ENCODE results near the gene JPH4. TPM values are rescaled to one million over a fixed set of nuclear protein-coding genes. Genes with fewer than 3 reads are reported as not detected.

JPH4 gene
- total RNA-seq, 1 donor from 2014 or later = 5.1 TPM

DNA sequence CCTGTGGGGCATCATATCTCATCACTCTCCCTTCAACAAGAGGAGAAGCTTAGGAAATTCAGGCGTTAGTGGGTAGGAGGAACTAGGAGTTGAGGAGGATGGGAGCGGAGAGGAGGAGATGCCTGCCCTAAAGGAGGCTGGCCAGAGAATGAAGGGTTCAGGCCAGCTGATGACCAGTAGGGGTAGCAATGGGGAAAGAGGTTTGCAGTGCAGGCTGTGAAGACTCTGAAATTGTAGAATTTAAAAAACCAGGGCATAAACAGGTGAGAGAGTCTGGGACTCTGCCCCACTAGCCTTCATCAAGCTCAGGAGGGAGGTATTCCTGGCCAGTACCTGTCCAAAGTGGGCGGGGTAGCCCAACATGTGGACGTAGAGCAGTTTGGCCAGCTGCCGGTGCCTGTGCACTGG is 11.8 kb downstream of the JPH4 start:
- peaks cover 38% of the 10 kb centered on the region for H3K36me3 ChIP-seq
- H3K27me3 ChIP-seq (ENCODE audit: low read depth) = no peaks in the 10 kb centered on the region
- DNase-seq (no peak), ATAC-seq (peak; percentile 23 to 58)
- peak overlapping the region; percentile 79 for H3K4me3 ChIP-seq
- H3K9me3 ChIP-seq = no peaks in the 10 kb centered on the region
- intact Hi-C loops (cut with DNase I) = loop anchor here (10.0 kb wide), 1 partner anchor 92 kb away; no protein-coding TSS in a partner anchor
- TF ChIP-seq, protein P1, sequence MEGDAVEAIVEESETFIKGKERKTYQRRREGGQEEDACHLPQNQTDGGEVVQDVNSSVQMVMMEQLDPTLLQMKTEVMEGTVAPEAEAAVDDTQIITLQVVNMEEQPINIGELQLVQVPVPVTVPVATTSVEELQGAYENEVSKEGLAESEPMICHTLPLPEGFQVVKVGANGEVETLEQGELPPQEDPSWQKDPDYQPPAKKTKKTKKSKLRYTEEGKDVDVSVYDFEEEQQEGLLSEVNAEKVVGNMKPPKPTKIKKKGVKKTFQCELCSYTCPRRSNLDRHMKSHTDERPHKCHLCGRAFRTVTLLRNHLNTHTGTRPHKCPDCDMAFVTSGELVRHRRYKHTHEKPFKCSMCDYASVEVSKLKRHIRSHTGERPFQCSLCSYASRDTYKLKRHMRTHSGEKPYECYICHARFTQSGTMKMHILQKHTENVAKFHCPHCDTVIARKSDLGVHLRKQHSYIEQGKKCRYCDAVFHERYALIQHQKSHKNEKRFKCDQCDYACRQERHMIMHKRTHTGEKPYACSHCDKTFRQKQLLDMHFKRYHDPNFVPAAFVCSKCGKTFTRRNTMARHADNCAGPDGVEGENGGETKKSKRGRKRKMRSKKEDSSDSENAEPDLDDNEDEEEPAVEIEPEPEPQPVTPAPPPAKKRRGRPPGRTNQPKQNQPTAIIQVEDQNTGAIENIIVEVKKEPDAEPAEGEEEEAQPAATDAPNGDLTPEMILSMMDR (IDR thresholded peaks at IDR 0.05) = no peak
- H3K4me1 ChIP-seq = peaks cover 28% of the 10 kb centered on the region
- peak overlapping the region; percentile 76 for H3K27ac ChIP-seq

DNA sequence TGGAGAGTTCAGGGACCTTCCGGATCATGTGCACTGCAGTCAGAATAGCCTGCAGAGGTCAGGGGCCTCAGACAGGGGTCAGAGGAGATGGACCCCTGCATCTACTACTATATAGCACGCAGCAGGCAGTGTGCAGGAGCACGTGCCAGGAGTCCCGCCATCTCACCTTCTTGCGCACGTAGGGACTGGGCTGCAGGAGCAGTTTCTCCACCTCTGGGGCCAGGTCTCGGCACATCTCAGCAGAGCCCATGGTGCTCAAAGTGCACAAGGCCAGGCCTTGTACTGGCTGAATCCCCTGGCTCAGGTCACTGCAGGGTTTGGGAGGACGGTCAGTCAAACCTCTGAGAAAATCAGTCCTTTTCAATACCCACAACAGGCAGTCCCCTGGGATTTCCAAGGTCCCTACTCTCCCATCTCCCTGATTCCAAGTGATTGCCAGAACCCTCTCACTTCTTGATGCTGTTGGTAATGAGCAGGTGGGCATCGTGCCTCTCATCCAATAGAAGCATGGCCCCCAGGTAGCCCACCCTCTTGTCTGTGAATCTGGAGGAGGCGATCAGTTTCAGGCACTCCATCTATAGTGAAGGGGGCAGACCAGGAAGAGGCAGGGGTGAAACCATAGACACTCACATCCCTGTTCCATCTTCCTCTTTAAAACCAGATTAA is 12.3 kb downstream of the JPH4 start:
- Histone ChIP-seq H3K4me3 (peak overlapping the region; percentile 79), H3K36me3 (peaks cover 44% of the 10 kb centered on the region), H3K27me3 (ENCODE audit: low read depth) (no peaks in the 10 kb centered on the region), H3K27ac (no peak overlapping the region), H3K9me3 (no peaks in the 10 kb centered on the region), H3K4me1 (peaks cover 28% of the 10 kb centered on the region)
- ATAC-seq = no peak
- TF ChIP-seq, protein P1 (IDR thresholded peaks at IDR 0.05) = no peak
- no peak for DNase-seq
- intact Hi-C loops (cut with DNase I) = loop anchor here (10.0 kb wide), 1 partner anchor 91 kb away; no protein-coding TSS in a partner anchor

DNA sequence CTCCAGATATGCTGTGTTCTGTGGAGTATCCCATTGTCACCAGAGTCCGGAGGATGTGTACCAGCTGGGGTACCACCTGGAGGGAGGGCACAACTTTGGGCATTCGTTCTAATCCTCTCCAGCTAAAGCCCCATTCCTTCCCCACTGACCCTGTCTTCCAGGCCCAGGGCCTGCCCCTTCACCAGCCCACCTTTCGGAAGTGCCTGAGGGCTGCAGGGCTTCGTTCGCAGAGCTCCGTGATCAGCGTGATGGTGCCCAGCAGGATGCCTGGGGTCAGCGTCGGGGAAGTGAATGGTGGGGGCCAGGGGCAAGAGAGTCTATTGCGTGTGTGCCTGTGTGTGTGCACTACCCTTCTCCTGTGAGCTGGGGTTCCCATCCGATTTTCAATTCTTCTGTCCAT is 13.0 kb downstream of the JPH4 start:
- TF ChIP-seq, protein P1 (IDR thresholded peaks at IDR 0.05) = no peak
- Histone ChIP-seq H3K36me3 (peaks cover 50% of the 10 kb centered on the region), H3K27ac (no peak overlapping the region), H3K9me3 (no peaks in the 10 kb centered on the region), H3K4me3 (no peak overlapping the region), H3K27me3 (ENCODE audit: low read depth) (no peaks in the 10 kb centered on the region), H3K4me1 (peaks cover 28% of the 10 kb centered on the region)
- DNase-seq = no peak
- no peak for ATAC-seq
- intact Hi-C loops (cut with DNase I) = loop anchor here (10.0 kb wide), 1 partner anchor 91 kb away; no protein-coding TSS in a partner anchor

DNA sequence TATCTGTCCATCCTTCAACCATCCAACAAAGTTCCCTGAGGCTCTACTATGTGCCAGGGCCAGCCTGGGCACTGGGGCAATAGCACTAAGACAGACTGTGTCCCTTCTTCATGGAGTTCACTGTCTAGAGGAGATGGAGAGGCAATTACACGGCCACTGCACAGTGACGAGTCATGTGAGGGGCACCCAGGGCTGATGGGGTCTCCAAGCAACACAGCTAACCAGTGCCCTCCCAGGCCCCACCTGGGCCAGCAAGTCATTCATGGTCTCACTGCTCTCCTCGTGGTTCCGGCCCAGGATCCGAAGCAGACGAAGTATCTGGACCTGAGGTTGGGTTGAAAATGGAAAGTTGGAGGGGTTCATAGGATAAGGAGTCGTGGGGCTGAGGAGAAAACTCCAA is 13.7 kb downstream of the JPH4 start:
- Histone ChIP-seq H3K27ac (no peak overlapping the region), H3K27me3 (ENCODE audit: low read depth) (no peaks in the 10 kb centered on the region), H3K4me1 (peaks cover 28% of the 10 kb centered on the region), H3K9me3 (no peaks in the 10 kb centered on the region), H3K4me3 (no peak overlapping the region), H3K36me3 (peaks cover 57% of the 10 kb centered on the region)
- TF ChIP-seq, protein P1 (IDR thresholded peaks at IDR 0.05) = no peak
- ATAC-seq = no peak
- DNase-seq = no peak
- intact Hi-C loops (cut with DNase I) = loop anchor here (10.0 kb wide), 1 partner anchor 90 kb away; no protein-coding TSS in a partner anchor

DNA sequence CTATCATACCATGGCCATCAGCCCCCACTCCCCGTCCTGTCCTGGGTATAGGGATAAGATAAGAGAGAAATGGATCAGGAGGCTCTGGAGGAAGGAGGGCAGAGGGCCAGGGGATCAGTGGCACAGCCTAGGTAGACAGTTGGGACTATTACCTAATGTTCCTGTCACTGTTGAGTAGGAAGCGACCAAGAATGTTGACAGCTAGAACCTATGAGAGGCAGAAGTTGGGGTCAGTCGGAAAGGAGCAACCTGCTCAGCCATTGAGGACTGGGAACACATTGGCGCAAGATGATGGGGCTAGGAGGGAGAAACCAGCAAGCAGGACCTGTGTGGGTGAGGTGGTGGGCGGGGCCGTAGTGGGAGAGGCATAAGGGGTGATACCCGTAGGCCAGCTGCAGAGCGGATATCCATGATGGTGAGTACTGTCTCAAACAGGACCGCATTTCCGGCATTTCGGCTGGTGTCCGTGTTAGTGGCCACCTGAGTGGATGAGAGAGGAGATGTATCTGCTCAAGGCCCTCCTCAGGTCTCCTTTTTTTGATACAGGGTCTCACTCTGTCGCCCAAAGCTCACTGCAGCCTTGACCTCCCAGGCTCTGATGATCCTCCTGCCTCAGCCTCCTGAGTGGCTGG is 14.3 kb downstream of the JPH4 start:
- Histone ChIP-seq H3K4me3 (no peak overlapping the region), H3K27ac (no peak overlapping the region), H3K9me3 (no peaks in the 10 kb centered on the region), H3K27me3 (ENCODE audit: low read depth) (no peaks in the 10 kb centered on the region), H3K36me3 (peaks cover 63% of the 10 kb centered on the region), H3K4me1 (peaks cover 23% of the 10 kb centered on the region)
- intact Hi-C loops (cut with DNase I) = loop anchor here (10.0 kb wide), 1 partner anchor 89 kb away; no protein-coding TSS in a partner anchor
- ATAC-seq = no peak
- TF ChIP-seq, protein P1 (IDR thresholded peaks at IDR 0.05) = no peak
- DNase-seq = no peak
